Measurements from ENCODE around the gene IQSEC2.

Gene IQSEC2

DNA sequence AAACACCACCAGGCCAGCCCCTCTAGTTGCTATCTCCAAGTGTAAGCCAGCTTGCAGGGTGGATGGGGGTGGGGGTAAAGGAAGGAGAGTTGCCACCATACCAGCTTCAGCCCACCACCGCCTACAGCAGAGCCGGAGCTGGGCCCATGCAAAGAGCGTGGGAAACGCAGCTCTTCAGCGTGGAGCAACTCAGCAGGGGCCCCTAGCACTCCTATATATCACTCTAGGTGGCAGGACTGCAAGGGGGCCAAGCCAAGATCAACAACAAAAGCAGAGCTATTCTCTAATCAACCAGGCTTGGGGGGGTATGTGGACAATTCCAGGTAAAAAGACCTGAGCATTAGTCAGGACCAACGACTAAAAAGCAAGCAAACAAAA lies 35.5 kb upstream of the IQSEC2 start:
- ChIA-PET POLR2A (ENCODE audit: low non-redundant PET) (interaction anchor here (0.6 kb wide), 1 partner anchor 35 kb away, joined by 5 read pairs; no protein-coding TSS in a partner anchor), CTCF (interaction anchor here (0.6 to 1.3 kb wide), 7 partner anchors 10 to 1307 kb away, joined by 3 to 6 read pairs (median 3); no protein-coding TSS in a partner anchor)
- TF ChIP-seq, protein P1, sequence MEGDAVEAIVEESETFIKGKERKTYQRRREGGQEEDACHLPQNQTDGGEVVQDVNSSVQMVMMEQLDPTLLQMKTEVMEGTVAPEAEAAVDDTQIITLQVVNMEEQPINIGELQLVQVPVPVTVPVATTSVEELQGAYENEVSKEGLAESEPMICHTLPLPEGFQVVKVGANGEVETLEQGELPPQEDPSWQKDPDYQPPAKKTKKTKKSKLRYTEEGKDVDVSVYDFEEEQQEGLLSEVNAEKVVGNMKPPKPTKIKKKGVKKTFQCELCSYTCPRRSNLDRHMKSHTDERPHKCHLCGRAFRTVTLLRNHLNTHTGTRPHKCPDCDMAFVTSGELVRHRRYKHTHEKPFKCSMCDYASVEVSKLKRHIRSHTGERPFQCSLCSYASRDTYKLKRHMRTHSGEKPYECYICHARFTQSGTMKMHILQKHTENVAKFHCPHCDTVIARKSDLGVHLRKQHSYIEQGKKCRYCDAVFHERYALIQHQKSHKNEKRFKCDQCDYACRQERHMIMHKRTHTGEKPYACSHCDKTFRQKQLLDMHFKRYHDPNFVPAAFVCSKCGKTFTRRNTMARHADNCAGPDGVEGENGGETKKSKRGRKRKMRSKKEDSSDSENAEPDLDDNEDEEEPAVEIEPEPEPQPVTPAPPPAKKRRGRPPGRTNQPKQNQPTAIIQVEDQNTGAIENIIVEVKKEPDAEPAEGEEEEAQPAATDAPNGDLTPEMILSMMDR (conservative IDR thresholded peaks at IDR 0.05; ENCODE audit: low read depth), result no peak
- H3K27ac ChIP-seq, result no peak overlapping the region
- no peak for DNase-seq (ENCODE audit: low spot score)

- H3K27ac ChIP-seq, result no peak overlapping the region
- DNase-seq (ENCODE audit: low spot score), result no peak
- TF ChIP-seq, protein P1 (conservative IDR thresholded peaks at IDR 0.05; ENCODE audit: low read depth), result no peak
- ChIA-PET POLR2A (ENCODE audit: low non-redundant PET) (no interaction called here), CTCF (interaction anchor here (0.7 to 1.3 kb wide), 2 partner anchors 10 to 283 kb away, joined by 3 to 5 read pairs; no protein-coding TSS in a partner anchor)
Observed at GRCh38 chrX:53316111-53316859, 34.9 kb upstream of the IQSEC2 start.

DNA sequence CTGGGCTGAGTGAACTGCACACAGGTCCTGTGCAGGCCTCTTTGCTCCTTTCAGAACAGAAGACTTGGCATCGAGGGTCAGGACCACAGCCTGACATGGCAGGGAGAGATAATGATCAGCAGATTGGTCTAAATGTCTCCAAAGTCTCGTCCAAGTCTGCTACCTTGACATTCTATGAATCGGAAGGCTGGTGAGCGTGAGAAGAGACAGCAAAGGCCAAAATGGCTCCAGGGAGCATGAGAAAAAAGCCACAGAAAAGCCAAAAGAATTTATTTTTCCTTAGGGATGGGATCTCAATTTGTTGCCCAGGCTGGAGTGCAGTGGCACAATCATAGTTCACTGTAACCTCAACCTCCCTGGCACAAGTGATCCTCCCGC lies 32.3 kb upstream of the IQSEC2 start:
- H3K27ac ChIP-seq, result no peak overlapping the region
- DNase-seq (ENCODE audit: low spot score), result no peak
- CTCF ChIA-PET, result interaction anchor here (0.7 to 1.5 kb wide), 4 partner anchors 14 to 199 kb away, joined by 3 to 4 read pairs (median 4); no protein-coding TSS in a partner anchor
- TF ChIP-seq, protein P1 (conservative IDR thresholded peaks at IDR 0.05; ENCODE audit: low read depth), result no peak
- POLR2A ChIA-PET (ENCODE audit: low non-redundant PET), result no interaction called here

GRCh38 chrX:53312946-53313727 lies 31.8 kb upstream of the IQSEC2 start:
- POLR2A ChIA-PET (ENCODE audit: low non-redundant PET), result no interaction called here
- TF ChIP-seq, protein P1 (conservative IDR thresholded peaks at IDR 0.05; ENCODE audit: low read depth), result peak; percentile 70
- CTCF ChIA-PET, result interaction anchor here (0.5 to 1.5 kb wide), 9 partner anchors 15 to 885 kb away, joined by 3 to 4 read pairs (median 3); no protein-coding TSS in a partner anchor
- no peak overlapping the region for H3K27ac ChIP-seq
- DNase-seq (ENCODE audit: low spot score), result peak; percentile 58

DNA sequence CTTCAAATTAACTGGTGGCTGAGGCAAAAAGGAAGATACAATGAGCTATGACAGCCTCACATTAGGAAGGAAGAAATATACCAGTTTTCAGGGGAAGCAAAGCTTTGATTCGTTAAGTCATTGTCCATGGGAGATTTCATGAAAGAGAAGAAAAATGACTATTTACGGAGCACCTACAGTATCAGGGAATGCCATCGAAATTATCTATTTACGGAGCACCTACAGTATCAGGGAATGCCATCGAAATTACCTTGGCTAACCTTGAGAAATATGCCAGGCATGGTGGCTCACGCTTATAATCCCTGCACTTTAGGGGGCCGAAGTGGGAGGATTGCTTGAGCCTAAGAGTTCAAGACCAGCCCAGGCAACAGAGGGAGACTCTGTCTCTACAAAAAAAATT lies 28.5 kb upstream of the IQSEC2 start:
- TF ChIP-seq, protein P1 (conservative IDR thresholded peaks at IDR 0.05; ENCODE audit: low read depth), result no peak
- no peak for DNase-seq (ENCODE audit: low spot score)
- ChIA-PET POLR2A (ENCODE audit: low non-redundant PET) (no interaction called here), CTCF (interaction anchor here (0.7 kb wide), 1 partner anchor 120 kb away, joined by 3 read pairs; no protein-coding TSS in a partner anchor)
- H3K27ac ChIP-seq, result no peak overlapping the region

DNA sequence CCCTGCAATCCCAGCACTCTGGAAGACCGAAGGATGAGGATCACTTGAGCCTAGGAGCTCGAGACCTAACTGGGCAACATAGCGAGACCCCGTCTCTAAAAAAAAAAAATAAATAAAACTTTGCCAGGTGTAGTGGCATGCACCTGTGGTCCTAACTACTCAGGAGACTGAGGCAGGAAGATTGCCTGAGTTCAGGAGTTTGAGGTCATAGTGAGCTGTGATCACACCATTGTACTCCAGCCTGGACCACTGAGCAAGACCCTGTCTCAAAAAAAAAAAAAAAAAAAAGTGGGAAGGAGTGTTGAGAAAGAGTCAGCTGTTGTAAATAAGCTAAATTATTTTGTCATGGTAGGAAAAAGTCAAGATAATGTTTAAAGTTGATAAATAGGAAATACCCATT lies 27.5 kb upstream of the IQSEC2 start:
- ChIA-PET POLR2A (ENCODE audit: low non-redundant PET) (no interaction called here), CTCF (interaction anchor here (0.6 to 0.7 kb wide), 2 partner anchors 21 to 183 kb away, joined by 3 read pairs; no protein-coding TSS in a partner anchor)
- TF ChIP-seq, protein P1 (conservative IDR thresholded peaks at IDR 0.05; ENCODE audit: low read depth), result no peak
- DNase-seq (ENCODE audit: low spot score), result no peak
- H3K27ac ChIP-seq, result no peak overlapping the region

Data from RWPE1 (cell line).